Measurements from ENCODE around the gene POU6F2. TPM values are rescaled to one million over a fixed set of nuclear protein-coding genes. Genes with fewer than 3 reads are reported as not detected.
A peak's percentile ranks its signal among the peaks of the same experiment; 100 is the strongest.
"Not testable (repeated sequence)": the region's sequence is repeated elsewhere in the genome, so short reads cannot be mapped to it uniquely, and the experiment has no call there.

POU6F2 gene
- total RNA-seq: 10 to 100 TPM in 3 of 8 experiments, 1 to 10 TPM in 3, under 1 TPM in 1, not detected in 1; 0.15 to 11.1 (median 6.9) TPM

GRCh38 chr7:38977685-38978084 lies at the start of gene POU6F2:
TSS of gene POU6F2 (plus strand) at chr7:38977909. CDS start at chr7:38977954, 45 bp downstream.
- ATAC-seq (replicated peaks in 6 of 8): peak in 1 of 8 experiments; percentile 26
- H3K27ac ChIP-seq: no peak within 1 kb of the TSS
- H3K4me3 ChIP-seq: peak within 1 kb of the TSS in 2 of 5 donors; percentile 6 to 14
- in situ Hi-C loops (cut with MboI; ENCODE audit: low pct_unique_long_range_greater_than_20kb in 2 of 9, low sequenced_read_pairs in 9 of 9, unreplicated experiment in 9 of 9): no loop called here
- H3K4me1 ChIP-seq (replicated peaks in 1 of 2): peaks cover 6 to 11% of the 10 kb centered on the region in 2 donors
- WGBS, 10 experiments: 45 to 100% (median 78%) methylated on average over 1 to 7 of the region's 7 CpGs; no CpG with 5 or more reads in 1 of the 10 experiments

GRCh38 chr7:38928506-38928905 lies 49.2 kb upstream of the POU6F2 start:
- 92 to 100% (median 100%) methylated on average over 1 to 3 of the region's 3 CpGs; no CpG with 5 or more reads in 7 of the 10 experiments for WGBS, 10 experiments
- Histone ChIP-seq H3K4me3 (no peak overlapping the region), H3K27ac (no peak overlapping the region), H3K4me1 (replicated peaks in 1 of 2) (peaks cover 8 to 15% of the 10 kb centered on the region in 2 donors)
- in situ Hi-C loops (cut with MboI; ENCODE audit: low pct_unique_long_range_greater_than_20kb in 2 of 9, low sequenced_read_pairs in 9 of 9, unreplicated experiment in 9 of 9): loop anchor here in 6 of 9 experiments (25.0 kb wide), 2 partner anchors 534 to 584 kb away; no protein-coding TSS in a partner anchor
- ATAC-seq (replicated peaks in 6 of 8): no peak

GRCh38 chr7:38929460-38930171 lies 48.1 kb upstream of the POU6F2 start:
- peak in 1 of 8 experiments; percentile 36 for ATAC-seq (replicated peaks in 6 of 8)
- Histone ChIP-seq H3K27ac (no peak overlapping the region), H3K4me3 (no peak overlapping the region), H3K4me1 (replicated peaks in 1 of 2) (peaks cover 8 to 15% of the 10 kb centered on the region in 2 donors)
- WGBS, 10 experiments: 72 to 100% (median 84%) methylated on average over 1 to 7 of the region's 7 CpGs; no CpG with 5 or more reads in 2 of the 10 experiments
- in situ Hi-C loops (cut with MboI; ENCODE audit: low pct_unique_long_range_greater_than_20kb in 2 of 9, low sequenced_read_pairs in 9 of 9, unreplicated experiment in 9 of 9): loop anchor here in 7 of 9 experiments (10.0 to 25.0 kb wide), 3 partner anchors 533 to 583 kb away; no protein-coding TSS in a partner anchor

GRCh38 chr7:38932509-38933168 lies 45.1 kb upstream of the POU6F2 start:
- in situ Hi-C loops (cut with MboI; ENCODE audit: low pct_unique_long_range_greater_than_20kb in 2 of 9, low sequenced_read_pairs in 9 of 9, unreplicated experiment in 9 of 9): loop anchor here in 7 of 9 experiments (10.0 to 25.0 kb wide), 3 partner anchors 530 to 580 kb away; no protein-coding TSS in a partner anchor
- 0 to 62% (median 32%) methylated on average over 2 to 6 of the region's 6 CpGs for WGBS, 10 experiments
- H3K4me1 ChIP-seq (replicated peaks in 1 of 2): peaks cover 8 to 15% of the 10 kb centered on the region in 2 donors
- ATAC-seq (replicated peaks in 6 of 8): peak in 7 of 8 experiments; percentile 23 to 82 (median 52)
- H3K4me3 ChIP-seq: no peak overlapping the region
- no peak overlapping the region for H3K27ac ChIP-seq

- H3K4me3 ChIP-seq: no peak overlapping the region
- H3K27ac ChIP-seq: no peak overlapping the region
- no peak for ATAC-seq (replicated peaks in 6 of 8)
- peaks cover 8 to 15% of the 10 kb centered on the region in 2 donors for H3K4me1 ChIP-seq (replicated peaks in 1 of 2)
- in situ Hi-C loops (cut with MboI; ENCODE audit: low pct_unique_long_range_greater_than_20kb in 2 of 9, low sequenced_read_pairs in 9 of 9, unreplicated experiment in 9 of 9): loop anchor here in 7 of 9 experiments (10.0 to 25.0 kb wide), 3 partner anchors 528 to 578 kb away; no protein-coding TSS in a partner anchor
- WGBS, 10 experiments: 42 to 100% (median 80%) methylated on average over 1 to 3 of the region's 3 CpGs; no CpG with 5 or more reads in 5 of the 10 experiments
These were observed 43.7 kb upstream of the POU6F2 start for GRCh38 chr7:38934051-38934450.

GRCh38 chr7:38934536-38934935 lies 43.2 kb upstream of the POU6F2 start:
- WGBS, 10 experiments: 67 to 100% (median 88%) methylated on average over 1 to 10 of the region's 10 CpGs; no CpG with 5 or more reads in 4 of the 10 experiments
- H3K27ac ChIP-seq: no peak overlapping the region
- no peak for ATAC-seq (replicated peaks in 6 of 8)
- peaks cover 8 to 10% of the 10 kb centered on the region in 2 donors for H3K4me1 ChIP-seq (replicated peaks in 1 of 2)
- in situ Hi-C loops (cut with MboI; ENCODE audit: low pct_unique_long_range_greater_than_20kb in 2 of 9, low sequenced_read_pairs in 9 of 9, unreplicated experiment in 9 of 9): loop anchor here in 7 of 9 experiments (10.0 to 25.0 kb wide), 3 partner anchors 528 to 578 kb away; no protein-coding TSS in a partner anchor
- H3K4me3 ChIP-seq: no peak overlapping the region

GRCh38 chr7:38936641-38937040 lies 41.1 kb upstream of the POU6F2 start:
- in situ Hi-C loops (cut with MboI; ENCODE audit: low pct_unique_long_range_greater_than_20kb in 2 of 9, low sequenced_read_pairs in 9 of 9, unreplicated experiment in 9 of 9): loop anchor here in 7 of 9 experiments (10.0 to 25.0 kb wide), 3 partner anchors 526 to 576 kb away; no protein-coding TSS in a partner anchor
- ATAC-seq (replicated peaks in 6 of 8): no peak

GRCh38 chr7:38938001-38938485 lies 39.7 kb upstream of the POU6F2 start:
- H3K27ac ChIP-seq: no peak overlapping the region
- H3K4me3 ChIP-seq: no peak overlapping the region
- 0 to 100% (median 57%) methylated on average over 1 of the region's 1 CpG; no CpG with 5 or more reads in 3 of the 10 experiments for WGBS, 10 experiments
- no peaks in the 10 kb centered on the region for H3K4me1 ChIP-seq (replicated peaks in 1 of 2)
- in situ Hi-C loops (cut with MboI; ENCODE audit: low pct_unique_long_range_greater_than_20kb in 2 of 9, low sequenced_read_pairs in 9 of 9, unreplicated experiment in 9 of 9): loop anchor here in 7 of 9 experiments (10.0 to 25.0 kb wide), 3 partner anchors 524 to 574 kb away; no protein-coding TSS in a partner anchor
- no peak for ATAC-seq (replicated peaks in 6 of 8)

More at GRCh38 chr7:38936641-38937040, 41.1 kb upstream of the POU6F2 start:
- H3K4me3 ChIP-seq: no peak overlapping the region
- H3K27ac ChIP-seq: no peak overlapping the region
- peaks cover 0 to 6% of the 10 kb centered on the region in 2 donors for H3K4me1 ChIP-seq (replicated peaks in 1 of 2)
- 18 to 100% (median 92%) methylated on average over 1 of the region's 1 CpG for WGBS, 10 experiments

GRCh38 chr7:38938589-38938988 lies 39.1 kb upstream of the POU6F2 start:
- in situ Hi-C loops (cut with MboI; ENCODE audit: low pct_unique_long_range_greater_than_20kb in 2 of 9, low sequenced_read_pairs in 9 of 9, unreplicated experiment in 9 of 9): loop anchor here in 7 of 9 experiments (10.0 to 25.0 kb wide), 3 partner anchors 524 to 574 kb away; no protein-coding TSS in a partner anchor
- 17 to 70% (median 58%) methylated on average over 2 to 4 of the region's 4 CpGs; no CpG with 5 or more reads in 2 of the 10 experiments for WGBS, 10 experiments
- Histone ChIP-seq H3K27ac (no peak overlapping the region), H3K4me3 (no peak overlapping the region), H3K4me1 (replicated peaks in 1 of 2) (no peaks in the 10 kb centered on the region)
- no peak for ATAC-seq (replicated peaks in 6 of 8)

- no peak overlapping the region for H3K4me3 ChIP-seq
- H3K27ac ChIP-seq: no peak overlapping the region
- ATAC-seq (replicated peaks in 6 of 8): no peak
- 50 to 83% (median 71%) methylated on average over 1 to 3 of the region's 3 CpGs; no CpG with 5 or more reads in 2 of the 10 experiments for whole genome bisulfite sequencing, 10 experiments
- no peaks in the 10 kb centered on the region for H3K4me1 ChIP-seq (replicated peaks in 1 of 2)
- in situ Hi-C loops (cut with MboI; ENCODE audit: low pct_unique_long_range_greater_than_20kb in 2 of 9, low sequenced_read_pairs in 9 of 9, unreplicated experiment in 9 of 9): loop anchor here in 6 of 9 experiments (25.0 kb wide), 2 partner anchors 522 to 572 kb away; no protein-coding TSS in a partner anchor
These were observed 36.9 kb upstream of the POU6F2 start for GRCh38 chr7:38940774-38941173.

GRCh38 chr7:38942431-38943051 lies 35.2 kb upstream of the POU6F2 start:
- Histone ChIP-seq H3K27ac (no peak overlapping the region), H3K4me1 (replicated peaks in 1 of 2) (no peaks in the 10 kb centered on the region), H3K4me3 (no peak overlapping the region)
- in situ Hi-C loops (cut with MboI; ENCODE audit: low pct_unique_long_range_greater_than_20kb in 2 of 9, low sequenced_read_pairs in 9 of 9, unreplicated experiment in 9 of 9): loop anchor here in 6 of 9 experiments (25.0 kb wide), 2 partner anchors 520 to 570 kb away; no protein-coding TSS in a partner anchor
- 13 to 98% (median 87%) methylated on average over 2 to 4 of the region's 4 CpGs for whole genome bisulfite sequencing, 10 experiments
- ATAC-seq (replicated peaks in 6 of 8): no peak

- not testable (repeated sequence) for H3K27ac ChIP-seq; ATAC-seq (replicated peaks in 6 of 8); H3K4me3 ChIP-seq; H3K4me1 ChIP-seq (replicated peaks in 1 of 2)
- in situ Hi-C loops (cut with MboI; ENCODE audit: low pct_unique_long_range_greater_than_20kb in 2 of 9, low sequenced_read_pairs in 9 of 9, unreplicated experiment in 9 of 9): loop anchor here in 6 of 9 experiments (25.0 kb wide), 2 partner anchors 515 to 565 kb away; no protein-coding TSS in a partner anchor
- 77 to 100% (median 98%) methylated on average over 1 to 4 of the region's 4 CpGs; no CpG with 5 or more reads in 4 of the 10 experiments for WGBS, 10 experiments
These were observed 30.2 kb upstream of the POU6F2 start for GRCh38 chr7:38947541-38947940.
